Prostate gland (tissue), 2 donors: ENCODE results near the gene SDR9C7.
"Not testable (repeated sequence)": the region's sequence is repeated elsewhere in the genome, so short reads cannot be mapped to it uniquely, and the experiment has no call there.

Source experiments
- POLR2A ChIP-seq: fragments of 450-650 bp; IDR thresholded peaks from one replicate; pipeline ENCODE4 v1.6.1; 2016; ENCODE audit warnings: antibody characterized with exemption, mild to moderate bottlenecking
- TF ChIP-seq, protein P1 (sequence below), 4 experiments: fragments of 200-600 bp in 2 of 4; fragments of 450-650 bp in 2 of 4; sonication (generic) in 2 of 4; IDR thresholded peaks; 1 replicate in 3 of 4; 2 replicates in 1 of 4; pipeline ENCODE4 v1.5.1; 2016 to 2019; ENCODE audit warnings: antibody characterized with exemption in 4 of 4, mild to moderate bottlenecking in 2 of 4, moderate library complexity in 2 of 4

DNA sequence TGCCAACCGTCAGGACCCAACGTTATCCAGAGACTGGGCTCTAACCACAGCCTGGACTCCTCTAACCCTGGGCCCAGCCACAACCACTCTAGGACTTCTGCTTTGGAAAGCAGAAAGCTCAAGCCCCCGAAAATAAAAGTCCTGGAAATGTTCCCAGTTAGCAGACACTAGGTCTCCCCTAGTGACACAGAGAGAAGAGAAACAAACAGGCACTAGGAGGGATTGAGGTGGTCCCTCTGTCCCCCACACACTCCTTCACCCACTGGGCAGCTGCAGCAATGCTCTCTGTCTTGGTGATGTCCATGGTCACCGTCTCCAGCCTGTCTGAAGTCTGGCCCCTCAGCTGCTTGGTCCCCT is 6.7 kb upstream of the SDR9C7 start:
- TF ChIP-seq, protein P1, sequence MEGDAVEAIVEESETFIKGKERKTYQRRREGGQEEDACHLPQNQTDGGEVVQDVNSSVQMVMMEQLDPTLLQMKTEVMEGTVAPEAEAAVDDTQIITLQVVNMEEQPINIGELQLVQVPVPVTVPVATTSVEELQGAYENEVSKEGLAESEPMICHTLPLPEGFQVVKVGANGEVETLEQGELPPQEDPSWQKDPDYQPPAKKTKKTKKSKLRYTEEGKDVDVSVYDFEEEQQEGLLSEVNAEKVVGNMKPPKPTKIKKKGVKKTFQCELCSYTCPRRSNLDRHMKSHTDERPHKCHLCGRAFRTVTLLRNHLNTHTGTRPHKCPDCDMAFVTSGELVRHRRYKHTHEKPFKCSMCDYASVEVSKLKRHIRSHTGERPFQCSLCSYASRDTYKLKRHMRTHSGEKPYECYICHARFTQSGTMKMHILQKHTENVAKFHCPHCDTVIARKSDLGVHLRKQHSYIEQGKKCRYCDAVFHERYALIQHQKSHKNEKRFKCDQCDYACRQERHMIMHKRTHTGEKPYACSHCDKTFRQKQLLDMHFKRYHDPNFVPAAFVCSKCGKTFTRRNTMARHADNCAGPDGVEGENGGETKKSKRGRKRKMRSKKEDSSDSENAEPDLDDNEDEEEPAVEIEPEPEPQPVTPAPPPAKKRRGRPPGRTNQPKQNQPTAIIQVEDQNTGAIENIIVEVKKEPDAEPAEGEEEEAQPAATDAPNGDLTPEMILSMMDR (IDR thresholded peaks at IDR 0.05) = not testable (repeated sequence)
- TF ChIP-seq POLR2A = not testable (repeated sequence)
